Measurements from ENCODE around the gene CHD3.

GRCh38 chr17:7903154-7904103, 14.8 kb downstream of the CHD3 start:
- TF ChIP-seq CTCF (IDR thresholded peaks at IDR 0.05; ENCODE audit: low read length) (no peak), EZH2phosphoT487 (IDR thresholded peaks at IDR 0.05; ENCODE audit: low read length) (no peak), EZH2 (optimal IDR thresholded peaks at IDR 0.05; ENCODE audit: low read depth, low read length) (no peak)
